Measurements from ENCODE around the gene AGAP2. TPM values are rescaled to one million over a fixed set of nuclear protein-coding genes. Genes with fewer than 3 reads are reported as not detected.

AGAP2 gene
- total RNA-seq, 4 donors from 2014 or later = 0.49 to 2.8 (median 2.0) TPM

- no peak for TF ChIP-seq CTCF (IDR thresholded peaks at IDR 0.05; ENCODE audit: low read depth)
Measured at GRCh38 chr12:57761391-57761998, 23.0 kb upstream of the AGAP2 start.

DNA sequence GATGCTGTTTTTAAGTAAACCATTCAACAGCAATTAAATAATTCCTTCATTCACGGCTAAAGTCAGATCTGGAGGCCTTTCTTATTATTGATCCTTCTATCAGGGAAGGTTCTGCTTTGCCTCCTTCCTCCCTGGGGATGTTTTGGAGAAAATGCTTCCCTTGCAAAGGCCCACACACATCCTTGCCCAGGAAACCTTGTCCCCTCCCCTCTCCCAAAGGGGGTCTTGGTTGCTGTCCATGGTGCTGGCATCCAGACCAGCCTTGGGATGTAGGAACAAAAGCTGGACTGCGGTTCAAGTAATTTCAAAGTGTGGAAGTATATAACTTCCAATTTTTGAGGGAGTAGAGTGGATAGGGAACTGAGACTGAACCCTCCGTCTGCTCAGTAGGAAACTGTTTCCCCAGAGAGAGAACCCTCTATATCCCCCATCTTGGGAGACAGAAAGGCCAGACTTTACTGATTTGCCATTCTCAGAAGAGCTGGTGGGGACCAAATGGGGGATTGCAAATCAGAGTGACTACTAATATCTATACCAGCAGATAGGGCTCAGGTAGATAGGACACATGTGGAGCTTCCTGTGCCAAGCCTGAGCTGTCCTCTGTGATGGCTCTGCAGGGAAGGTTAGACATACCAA, 21.9 kb upstream of the AGAP2 start:
- no peak for TF ChIP-seq CTCF (IDR thresholded peaks at IDR 0.05; ENCODE audit: low read depth)

GRCh38 chr12:57759360-57759980, 20.9 kb upstream of the AGAP2 start:
- TF ChIP-seq CTCF (IDR thresholded peaks at IDR 0.05; ENCODE audit: low read depth) = no peak

DNA sequence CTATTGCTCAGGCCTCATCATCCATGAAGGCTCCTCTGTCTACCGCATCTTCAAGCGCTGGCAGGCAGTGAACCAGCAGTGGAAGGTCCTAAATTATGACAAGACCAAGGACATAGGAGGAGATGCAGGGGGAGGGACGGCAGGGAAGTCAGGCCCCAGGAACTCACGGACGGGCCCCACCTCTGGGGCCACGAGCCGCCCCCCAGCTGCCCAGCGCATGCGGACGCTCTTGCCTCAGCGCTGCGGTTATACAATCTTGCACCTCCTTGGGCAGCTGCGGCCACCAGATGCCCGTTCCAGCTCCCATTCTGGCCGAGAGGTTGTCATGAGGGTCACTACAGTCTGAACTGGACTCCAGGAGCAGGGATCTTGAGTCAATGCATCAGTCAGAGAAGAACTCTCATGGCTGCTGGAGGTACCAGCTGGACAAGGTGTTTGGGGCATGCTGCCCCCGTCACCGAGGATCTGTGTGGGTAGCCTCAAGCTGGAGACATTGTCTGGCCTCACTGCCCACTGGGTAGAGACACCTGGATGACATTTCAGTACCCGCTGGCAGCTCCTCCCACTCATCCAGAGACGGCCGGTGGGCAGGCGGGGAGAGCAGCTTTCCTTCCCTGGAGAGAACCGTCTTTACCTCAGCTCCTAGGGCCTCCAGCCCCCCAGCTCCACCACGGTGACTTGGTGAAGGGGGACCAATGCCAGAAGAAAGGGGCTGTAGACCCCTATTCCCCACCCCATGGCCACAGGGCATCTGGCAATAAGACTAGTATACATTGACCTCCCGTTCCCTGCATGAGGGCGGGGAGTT, 20.2 kb upstream of the AGAP2 start:
- no peak for TF ChIP-seq CTCF (IDR thresholded peaks at IDR 0.05; ENCODE audit: low read depth)

DNA sequence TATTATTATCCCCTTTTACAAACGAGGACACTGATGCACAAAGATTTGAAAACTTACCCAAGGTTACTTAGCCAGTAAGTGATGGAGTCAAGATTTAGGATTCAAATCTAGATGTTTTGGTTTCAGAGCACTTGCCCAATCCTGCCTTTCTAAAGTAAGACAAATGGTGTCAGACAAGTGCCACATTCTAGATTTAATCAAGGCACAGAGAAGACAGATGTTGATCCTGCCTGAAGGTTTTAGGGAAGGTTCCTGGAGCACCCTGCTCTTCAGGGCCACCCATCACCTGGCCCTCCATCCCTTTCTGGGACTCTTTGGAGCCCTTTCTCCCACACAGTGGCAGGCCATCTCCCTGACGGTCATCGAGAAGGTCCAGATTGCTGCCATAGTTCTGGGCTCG, 19.2 kb upstream of the AGAP2 start:
- TF ChIP-seq CTCF (IDR thresholded peaks at IDR 0.05; ENCODE audit: low read depth) = no peak

DNA sequence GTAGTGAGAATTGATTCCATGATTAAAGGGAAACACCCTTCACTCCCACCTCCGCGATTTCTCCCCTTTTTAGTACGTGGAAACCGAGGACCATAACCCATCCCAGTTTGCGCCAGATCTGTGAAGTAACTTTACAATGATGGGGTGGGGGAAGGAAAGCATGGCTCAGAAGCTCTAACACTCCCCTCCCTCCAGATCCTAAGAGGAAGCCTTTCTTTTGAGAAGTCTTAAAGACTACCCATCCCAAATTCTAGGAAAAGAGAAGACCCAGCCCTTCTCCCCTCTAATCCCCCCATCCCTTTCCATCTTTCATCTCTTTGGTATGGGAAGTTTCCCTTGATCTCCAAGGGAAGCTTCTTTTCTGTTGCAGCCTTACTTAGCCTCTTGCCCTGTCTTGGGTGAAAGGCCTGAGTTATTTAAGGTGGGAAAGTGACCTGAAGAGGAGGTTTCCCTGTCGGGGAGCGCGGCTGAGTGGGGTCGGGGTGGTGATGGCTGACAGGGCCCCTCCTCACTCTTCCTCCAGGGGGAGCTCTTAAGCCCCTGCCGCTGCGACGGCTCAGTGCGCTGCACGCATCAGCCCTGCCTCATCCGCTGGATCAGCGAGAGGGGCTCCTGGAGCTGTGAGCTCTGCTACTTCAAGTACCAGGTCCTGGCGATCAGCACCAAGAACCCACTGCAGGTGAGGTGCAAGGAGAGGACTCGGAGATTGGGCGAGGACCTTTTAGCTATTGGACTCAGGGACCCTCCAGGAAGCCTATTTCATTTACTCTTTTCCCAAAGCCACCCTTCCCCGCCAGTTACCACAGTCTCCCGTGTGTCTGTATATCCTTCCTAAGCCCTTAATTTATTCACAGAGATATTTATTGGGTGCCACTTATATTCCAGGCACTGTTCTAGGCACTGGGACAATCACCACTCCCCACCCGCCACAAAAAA, 18.1 kb upstream of the AGAP2 start:
- no peak for TF ChIP-seq CTCF (IDR thresholded peaks at IDR 0.05; ENCODE audit: low read depth)
